Activated CD8-positive, alpha-beta memory T cell treated with anti-CD3 and anti-CD28 coated beads for 36 hours (primary cell): Measurements from ENCODE around the gene MAGI1. TPM values are rescaled to one million over a fixed set of nuclear protein-coding genes. Genes with fewer than 3 reads are reported as not detected.

ENCODE experiments used
- CTCF ChIA-PET: fragments of 350-600 bp; sonication (Branson Sonifier 250); formaldehyde crosslinking; loops from one replicate; lab custom pipeline; 2021; ENCODE audit warnings: antibody characterized with exemption; lab: Charles Lee
- POLR2A ChIA-PET: fragments of 350-600 bp; sonication (Branson Sonifier 250); formaldehyde crosslinking; loops from one replicate; lab custom pipeline; 2021; ENCODE audit warnings: antibody characterized with exemption; lab: Charles Lee
- total RNA-seq, 2 experiments: library from RNA; stranded (reverse); gene quantifications; one replicate each; pipeline ENCODE4 v1.2.3, GENCODE V29; 2021

The MAGI1 gene
- total RNA-seq, 2 experiments from 2014 or later = 0.38 to 0.53 TPM

GRCh38 chr3:65597226-65597951 lies 441.3 kb downstream of the MAGI1 start:
- POLR2A ChIA-PET = no interaction called here
- CTCF ChIA-PET = no interaction called here

GRCh38 chr3:65596571-65597225 lies 442.0 kb downstream of the MAGI1 start:
- ChIA-PET POLR2A (no interaction called here), CTCF (no interaction called here)

DNA sequence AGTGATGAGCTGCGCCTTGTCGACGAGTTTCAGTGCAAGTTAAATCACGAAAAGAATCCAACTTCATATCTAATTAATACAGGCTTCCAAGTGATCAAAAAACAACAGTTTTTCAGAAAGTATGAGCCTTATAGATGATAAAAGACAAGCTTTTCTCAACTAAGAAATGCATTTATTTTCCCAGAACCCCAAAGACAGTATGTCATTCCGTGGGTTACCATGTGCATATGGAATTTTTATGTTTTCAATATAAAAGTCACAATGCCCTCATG lies 442.8 kb downstream of the MAGI1 start:
- ChIA-PET POLR2A (no interaction called here), CTCF (no interaction called here)

- POLR2A ChIA-PET = no interaction called here
- CTCF ChIA-PET = no interaction called here
These were observed 443.3 kb downstream of the MAGI1 start for GRCh38 chr3:65595222-65596028.

DNA sequence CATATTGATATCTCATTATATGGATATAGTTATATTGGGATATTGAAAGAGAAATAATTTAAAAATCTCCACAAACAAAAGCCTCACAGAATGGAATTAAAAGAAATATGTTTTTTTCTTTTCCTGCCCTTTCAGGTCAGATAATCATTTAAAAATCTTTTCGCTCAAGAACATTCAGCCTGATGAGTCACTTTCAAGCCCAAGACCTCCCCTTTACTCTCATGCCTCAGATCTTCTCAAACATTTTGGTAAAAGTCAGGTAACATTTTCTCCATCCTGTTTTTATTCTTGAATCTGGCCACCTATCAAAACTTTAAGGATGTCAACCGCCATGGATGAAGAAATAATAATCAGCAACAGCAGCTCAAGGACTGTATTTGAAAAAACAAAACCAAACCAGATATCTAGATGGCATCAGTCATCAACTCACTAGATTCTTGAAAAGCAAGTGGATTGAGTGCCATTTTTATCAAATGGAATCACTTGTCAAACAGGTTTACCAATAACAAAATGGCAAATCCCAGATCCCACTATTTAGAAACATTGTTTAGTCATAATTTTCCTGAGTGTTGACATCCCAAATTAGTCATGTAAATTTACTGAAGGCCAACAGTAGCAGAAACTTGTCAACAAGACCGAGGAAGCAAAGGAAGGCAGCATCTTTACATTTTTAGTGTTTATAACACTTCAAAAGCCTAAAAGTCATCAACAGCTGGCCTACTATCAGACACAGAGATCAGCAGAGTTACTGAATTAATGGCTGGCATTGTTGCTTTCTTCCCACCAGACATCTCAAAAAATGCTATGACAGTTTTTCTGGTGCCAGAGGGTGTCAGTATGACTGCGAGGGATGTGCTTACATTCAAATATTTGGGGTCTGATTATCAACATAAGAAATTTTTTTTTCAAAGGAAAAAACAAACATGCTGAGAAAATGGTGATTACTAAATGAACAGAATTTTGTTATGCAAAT lies 444.7 kb downstream of the MAGI1 start:
- POLR2A ChIA-PET = no interaction called here

GRCh38 chr3:65591313-65591712 lies 447.4 kb downstream of the MAGI1 start:
- ChIA-PET CTCF (no interaction called here), POLR2A (no interaction called here)

More for the DNA sequence above, 444.7 kb downstream of the MAGI1 start:
- CTCF ChIA-PET = interaction anchor here (0.6 kb wide), 1 partner anchor 15 kb away, joined by 4 read pairs; no protein-coding TSS in a partner anchor

DNA sequence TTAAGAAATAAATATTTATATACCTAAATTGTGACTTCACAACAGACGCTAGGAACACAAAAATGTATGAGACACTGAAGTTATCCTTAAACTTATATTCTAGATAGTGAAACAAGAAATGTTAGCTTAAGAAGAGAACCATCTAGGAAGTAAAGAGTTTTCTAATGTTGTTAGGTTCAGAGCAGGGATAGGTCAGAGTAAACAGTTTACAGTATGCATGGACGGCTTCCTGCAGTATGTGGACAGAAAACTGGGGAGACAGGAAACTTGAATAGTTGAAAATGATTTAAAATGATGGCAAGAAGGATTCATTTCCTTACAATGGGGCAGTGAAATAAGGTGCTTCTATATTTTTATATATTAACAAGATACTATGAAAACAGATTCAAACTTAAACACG lies 449.8 kb downstream of the MAGI1 start:
- ChIA-PET POLR2A (no interaction called here), CTCF (no interaction called here)

- CTCF ChIA-PET = no interaction called here
- POLR2A ChIA-PET = no interaction called here
These were observed 450.9 kb downstream of the MAGI1 start for GRCh38 chr3:65587650-65588439.

DNA sequence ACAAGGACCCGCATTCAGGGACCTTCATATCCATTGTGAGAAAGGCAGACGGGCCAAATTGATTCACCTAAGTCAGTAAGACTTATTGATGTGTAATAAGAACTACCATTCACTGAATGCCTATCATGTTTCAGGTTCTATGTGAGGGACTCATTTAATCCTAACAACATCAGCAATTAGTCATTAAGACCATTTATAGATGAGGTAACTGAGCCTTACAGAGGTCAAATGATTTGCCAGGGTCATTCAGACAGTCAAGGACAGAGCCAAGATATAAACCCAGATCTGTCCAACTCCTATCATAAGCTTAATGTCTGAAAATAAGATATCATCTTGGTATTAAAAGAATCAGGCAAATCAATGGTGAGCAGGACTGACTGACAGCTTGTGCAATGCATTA lies 453.8 kb downstream of the MAGI1 start:
- CTCF ChIA-PET = no interaction called here
- POLR2A ChIA-PET = no interaction called here

DNA sequence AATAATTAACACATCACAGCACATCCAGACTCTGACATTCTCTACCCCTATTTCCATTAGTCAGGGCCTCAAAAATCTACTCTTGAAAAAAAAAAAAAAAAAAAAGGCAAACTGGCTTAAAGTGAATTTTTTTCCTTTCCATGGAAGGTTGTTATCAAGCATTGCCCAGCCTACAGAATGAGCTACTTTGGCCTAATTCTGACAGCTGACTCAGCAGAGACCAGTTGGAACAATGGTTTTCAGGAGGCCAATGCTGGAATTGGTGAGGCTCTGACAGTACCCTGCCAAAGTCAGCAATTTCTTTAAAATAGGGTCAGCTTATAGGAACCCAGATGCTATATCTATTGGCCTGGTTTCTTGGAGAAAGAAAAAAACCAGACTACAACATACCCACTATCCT lies 454.7 kb downstream of the MAGI1 start:
- CTCF ChIA-PET = no interaction called here

GRCh38 chr3:65583188-65583587 lies 455.5 kb downstream of the MAGI1 start:
- ChIA-PET CTCF (no interaction called here), POLR2A (no interaction called here)

More for the DNA sequence above, 454.7 kb downstream of the MAGI1 start:
- POLR2A ChIA-PET = no interaction called here

GRCh38 chr3:65582012-65582717 lies 456.6 kb downstream of the MAGI1 start:
- ChIA-PET POLR2A (no interaction called here), CTCF (no interaction called here)

DNA sequence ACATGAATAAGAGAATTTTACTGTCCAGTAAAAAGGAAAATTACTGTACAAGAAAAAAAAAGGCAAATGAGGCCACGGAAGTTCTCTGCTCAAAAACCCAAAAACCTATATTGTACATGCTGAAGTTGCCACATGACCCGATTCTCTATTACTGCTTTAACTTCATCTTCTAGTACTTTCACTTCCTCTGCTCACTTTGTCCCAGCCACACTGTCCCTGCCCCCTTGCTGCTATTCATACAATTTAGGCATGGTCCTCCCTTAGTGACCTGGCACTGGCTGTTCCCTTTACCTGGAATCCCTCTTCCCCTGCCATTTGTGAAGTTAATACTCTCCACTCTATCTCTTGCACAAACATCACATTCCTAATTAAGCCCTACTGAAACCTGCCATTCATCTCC lies 457.4 kb downstream of the MAGI1 start:
- POLR2A ChIA-PET = no interaction called here
- CTCF ChIA-PET = no interaction called here

GRCh38 chr3:65578861-65579260 lies 459.9 kb downstream of the MAGI1 start:
- ChIA-PET CTCF (interaction anchor here (0.6 kb wide), 1 partner anchor 16 kb away, joined by 4 read pairs; no protein-coding TSS in a partner anchor), POLR2A (no interaction called here)

DNA sequence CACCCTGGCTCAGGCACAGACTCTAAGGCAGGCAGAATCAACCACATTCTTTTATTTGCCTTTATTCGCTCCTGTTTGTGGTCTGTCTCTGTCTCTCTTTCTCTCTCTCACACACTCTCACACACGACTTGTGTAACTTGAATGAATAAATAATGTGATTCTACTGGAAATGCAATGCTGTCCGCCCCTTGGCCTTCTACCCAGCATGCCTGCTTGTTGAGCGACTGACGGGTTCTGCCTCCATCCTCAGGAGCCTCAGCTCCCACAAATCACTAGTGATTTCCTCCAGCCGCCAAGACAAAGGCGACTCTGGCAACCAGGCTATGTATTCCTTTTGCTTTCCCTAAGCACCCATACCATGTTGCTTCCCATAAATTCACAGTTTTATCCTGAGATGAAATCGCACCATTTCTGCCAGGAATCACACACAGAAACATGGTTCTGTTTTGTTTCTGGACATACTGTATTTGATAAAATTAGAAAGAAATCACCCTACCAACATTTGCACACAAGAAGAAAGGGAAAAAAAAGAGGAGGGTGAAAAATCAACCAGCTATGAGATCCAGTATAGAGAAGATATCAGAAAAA lies 460.8 kb downstream of the MAGI1 start:
- CTCF ChIA-PET = no interaction called here
- POLR2A ChIA-PET = no interaction called here

- ChIA-PET POLR2A (no interaction called here), CTCF (no interaction called here)
These were observed 461.8 kb downstream of the MAGI1 start for GRCh38 chr3:65576966-65577365.

DNA sequence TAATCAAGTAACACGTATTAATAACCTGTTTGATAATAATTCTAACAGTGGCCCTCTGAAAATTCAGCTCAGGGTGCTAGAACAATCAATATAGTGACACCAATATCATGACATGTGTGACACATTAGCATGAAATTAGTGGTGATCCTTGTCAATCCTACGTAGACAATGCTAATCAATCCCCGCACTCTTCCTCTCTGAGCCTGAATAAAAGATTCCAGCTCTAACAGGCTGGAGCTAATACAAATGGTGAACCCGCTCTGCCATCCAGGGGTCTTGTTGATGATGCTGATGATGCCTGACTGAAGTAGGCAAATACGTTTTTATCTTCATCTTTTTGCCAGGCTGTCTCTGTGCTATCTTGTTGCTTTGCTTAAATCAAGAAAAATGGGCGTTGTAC lies 462.5 kb downstream of the MAGI1 start:
- POLR2A ChIA-PET = no interaction called here

DNA sequence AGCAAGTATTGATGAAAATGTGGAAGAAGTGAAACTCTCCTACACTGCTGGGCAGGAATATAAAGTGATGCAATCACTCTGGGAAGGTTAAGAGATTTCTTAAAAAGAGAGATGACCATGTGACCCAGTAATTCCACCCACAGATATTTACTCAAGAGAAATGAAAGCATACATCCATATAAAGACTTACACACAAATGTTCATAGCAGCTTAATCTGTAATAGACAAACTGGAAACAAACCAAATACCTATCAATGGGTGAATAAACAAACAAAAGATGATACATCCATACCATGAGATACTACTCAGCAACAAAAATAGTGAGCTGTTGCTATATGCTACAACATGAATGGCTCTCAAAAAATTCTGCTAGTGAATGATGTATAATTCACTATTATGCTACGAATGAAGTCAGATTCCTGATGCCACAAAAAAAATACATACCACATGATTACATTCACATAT lies 463.3 kb downstream of the MAGI1 start:
- ChIA-PET POLR2A (no interaction called here), CTCF (no interaction called here)

More for the DNA sequence above, 462.5 kb downstream of the MAGI1 start:
- CTCF ChIA-PET = no interaction called here
